HepG2 (cell line): Measurements from ENCODE around the gene EZH1. TPM values are rescaled to one million over a fixed set of nuclear protein-coding genes. Genes with fewer than 3 reads are reported as not detected.

ENCODE experiments used
- ATAC-seq: fragments of 200-7000 bp; cut with Tn5 transposase; 3 replicates; pipeline ENCODE4 v1.9.1; 2020; ENCODE audit warnings: mild to moderate bottlenecking, moderate library complexity
- BruUV-seq: library from RNA; stranded (reverse); fragments of 400-500 nt; replicated peaks from 2 replicates; lab custom pipeline; 2021; lab: Mats Ljungman, UMichigan
- CTCF ChIA-PET: fragments of 300-600 bp; formaldehyde crosslinking; extraction: SDS; loops from one replicate; lab custom pipeline; 2021; ENCODE audit warnings: low total read pairs, inconsistent platforms, low intra/inter-chr PET ratio; lab: Yijun Ruan, JAX
- POLR2A ChIA-PET: fragments of 350-600 bp; sonication (Branson Sonifier 250); formaldehyde crosslinking; loops from one replicate; lab custom pipeline; 2020; ENCODE audit warnings: antibody characterized with exemption, inconsistent platforms; lab: Yijun Ruan, JAX
- DNase-seq: peaks from one replicate; pipeline ENCODE4 v3.0.0-alpha.2; 2015; ENCODE audit warnings: low spot score
- FAIRE-seq: peaks from 3 replicates; lab custom pipeline; 2011; peaks lifted over from hg19 to GRCh38; lab: Jason Lieb, UNC
- H2AFZ ChIP-seq: one replicate; pipeline ENCODE4 v1.6.1; 2011; ENCODE audit warnings: low read length, inconsistent platforms
- H3K27ac ChIP-seq: fragments of 300-600 bp; 3 replicates; pipeline ENCODE4 v1.8.0; 2011; ENCODE audit warnings: mixed run types, mild to moderate bottlenecking, mixed read lengths, low read length, inconsistent platforms; ENCODE audit not compliant: insufficient read depth; ENCODE audit errors: extremely low read length
- H3K27me3 ChIP-seq, 2 experiments: fragments of 200-600 bp in 1 of 2; 2 replicates in 1 of 2; 3 replicates in 1 of 2; pipeline versions ENCODE4 v1.6.0 to v1.8.0; 2011; ENCODE audit warnings: low read length in 2 of 2, mild to moderate bottlenecking in 2 of 2, moderate library complexity in 2 of 2, inconsistent platforms in 1 of 2; ENCODE audit not compliant: insufficient read depth in 2 of 2, control insufficient read depth in 1 of 2
- H3K36me3 ChIP-seq, 2 experiments: fragments of 200-600 bp in 1 of 2; replicated peaks in 1 of 2; 2 replicates in 1 of 2; 3 replicates in 1 of 2; pipeline versions ENCODE4 v1.5.1 to v1.8.0; 2011; ENCODE audit warnings: low read length in 2 of 2, inconsistent platforms in 1 of 2; ENCODE audit not compliant: insufficient read depth in 2 of 2, control insufficient read depth in 1 of 2
- H3K4me1 ChIP-seq: 2 replicates; pipeline ENCODE4 v1.5.1; 2012; ENCODE audit warnings: low read length, inconsistent platforms; ENCODE audit not compliant: insufficient read depth
- H3K4me2 ChIP-seq: 2 replicates; pipeline ENCODE4 v1.6.0; 2011; ENCODE audit warnings: low read depth, low read length, inconsistent platforms
- H3K4me3 ChIP-seq, 3 experiments: fragments of 200-600 bp in 1 of 3; sonication (generic), shearing (Covaris generic) in 1 of 3; replicated peaks in 1 of 3; 2 replicates each; pipeline ENCODE4 v1.5.1; 2011 to 2016; ENCODE audit warnings: low read length in 3 of 3, inconsistent platforms in 2 of 3, low read depth in 2 of 3, mild to moderate bottlenecking in 2 of 3, control low read depth in 1 of 3, mixed read lengths in 1 of 3; ENCODE audit not compliant: insufficient read depth in 1 of 3
- H3K79me2 ChIP-seq: one replicate; pipeline ENCODE4 v1.6.1; 2011; ENCODE audit warnings: low read length, inconsistent platforms; ENCODE audit not compliant: insufficient read depth
- H3K9ac ChIP-seq: 2 replicates; pipeline ENCODE4 v1.6.0; 2011; ENCODE audit warnings: mild to moderate bottlenecking, low read depth, low read length, inconsistent platforms; ENCODE audit not compliant: insufficient read depth
- H3K9me3 ChIP-seq: 2 replicates; pipeline ENCODE4 v1.5.1; 2012; ENCODE audit warnings: mild to moderate bottlenecking, low read length
- H4K20me1 ChIP-seq: 2 replicates; pipeline ENCODE4 v1.6.0; 2011; ENCODE audit warnings: inconsistent platforms, mild to moderate bottlenecking, low read length, moderate library complexity; ENCODE audit not compliant: insufficient read depth
- FOXP1 ChIP-seq, 2 experiments: fragments of 450-650 bp in 1 of 2; IDR thresholded peaks; 2 replicates each; pipeline ENCODE4 v1.6.1; 2017 to 2018; ENCODE audit warnings: antibody characterized with exemption in 1 of 2
- JUN ChIP-seq: sonication (generic); formaldehyde crosslinking; IDR thresholded peaks from 2 replicates; pipeline ENCODE4 v1.4.0; 2020; ENCODE audit warnings: mild to moderate bottlenecking, missing genetic modification reagents
- KLF6 ChIP-seq: IDR thresholded peaks from 2 replicates; pipeline ENCODE4 v1.8.0; 2016; ENCODE audit warnings: missing biosample characterization, missing genetic modification reagents
- MAFG ChIP-seq: sonication (generic); formaldehyde crosslinking; IDR thresholded peaks from 2 replicates; pipeline ENCODE4 v1.5.1; 2020; ENCODE audit warnings: mild to moderate bottlenecking, missing genetic modification reagents
- NFIC ChIP-seq: IDR thresholded peaks from 2 replicates; pipeline ENCODE4 v1.6.1; 2012; ENCODE audit warnings: mild to moderate bottlenecking, low read length, inconsistent platforms
- PHF5A ChIP-seq: IDR thresholded peaks from one replicate; pipeline ENCODE4 v1.6.1; 2018; ENCODE audit warnings: low read depth, missing genetic modification reagents; ENCODE audit not compliant: unreplicated experiment
- RXRA ChIP-seq: sonication (generic); formaldehyde crosslinking; IDR thresholded peaks from 2 replicates; pipeline ENCODE4 v1.5.1; 2020; ENCODE audit warnings: missing genetic modification reagents
- SMARCC2 ChIP-seq: fragments of 450-650 bp; IDR thresholded peaks from 2 replicates; pipeline ENCODE4 v1.6.1; 2017; ENCODE audit warnings: antibody characterized with exemption, mild to moderate bottlenecking
- SNAPC2 ChIP-seq: sonication (generic); formaldehyde crosslinking; IDR thresholded peaks from 2 replicates; pipeline ENCODE4 v1.8.1; 2022; ENCODE audit warnings: mild to moderate bottlenecking, missing genetic modification reagents
- SOX6 ChIP-seq, 2 experiments: fragments of 450-650 bp in 1 of 2; sonication (generic) in 1 of 2; formaldehyde crosslinking in 1 of 2; IDR thresholded peaks; 2 replicates each; pipeline versions ENCODE4 v1.4.0 to v1.6.1; 2017 to 2020; ENCODE audit warnings: antibody characterized with exemption in 1 of 2, mild to moderate bottlenecking in 1 of 2, missing genetic modification reagents in 1 of 2
- TFDP2 ChIP-seq: sonication (generic); formaldehyde crosslinking; IDR thresholded peaks from 2 replicates; pipeline ENCODE4 v1.4.0; 2020; ENCODE audit warnings: missing genetic modification reagents
- ZBTB37 ChIP-seq: sonication (generic); formaldehyde crosslinking; IDR thresholded peaks from 2 replicates; pipeline ENCODE4 v1.4.0; 2020; ENCODE audit warnings: mild to moderate bottlenecking, missing genetic modification reagents
- ZNF263 ChIP-seq: sonication (generic); formaldehyde crosslinking; IDR thresholded peaks from 2 replicates; pipeline ENCODE4 v1.4.0; 2020; ENCODE audit warnings: missing genetic modification reagents
- ZNF280D ChIP-seq: sonication (generic); formaldehyde crosslinking; IDR thresholded peaks from 2 replicates; pipeline ENCODE4 v1.5.1; 2020; ENCODE audit warnings: mild to moderate bottlenecking, missing genetic modification reagents
- ZNF331 ChIP-seq: sonication (generic); formaldehyde crosslinking; IDR thresholded peaks from 2 replicates; pipeline ENCODE4 v1.4.0; 2020; ENCODE audit warnings: missing genetic modification reagents
- ZNF414 ChIP-seq: sonication (generic); formaldehyde crosslinking; IDR thresholded peaks from 2 replicates; pipeline ENCODE4 v1.5.0; 2020; ENCODE audit warnings: missing genetic modification reagents
- ZNF430 ChIP-seq: sonication (generic); formaldehyde crosslinking; IDR thresholded peaks from 2 replicates; pipeline ENCODE4 v1.9.0; 2021; ENCODE audit warnings: mild to moderate bottlenecking, missing genetic modification reagents
- ZNF569 ChIP-seq: sonication (generic); formaldehyde crosslinking; IDR thresholded peaks from 2 replicates; pipeline ENCODE4 v1.5.0; 2020; ENCODE audit warnings: mild to moderate bottlenecking, missing genetic modification reagents, moderate library complexity, borderline replicate concordance
- ZNF709 ChIP-seq: sonication (generic); formaldehyde crosslinking; IDR thresholded peaks from 2 replicates; pipeline ENCODE4 v1.5.0; 2020; ENCODE audit warnings: mild to moderate bottlenecking, missing genetic modification reagents
- ZNF746 ChIP-seq: sonication (generic); formaldehyde crosslinking; IDR thresholded peaks from 2 replicates; pipeline ENCODE4 v1.8.0; 2022; ENCODE audit warnings: mild to moderate bottlenecking, missing genetic modification reagents
- WGBS: methylation state at CpG from one replicate; pipeline ENCODE4 v1.1.6; 2017; ENCODE audit warnings: low lambda C conversion rate; 5-methylcytosine and 5-hydroxymethylcytosine counted together
- in situ Hi-C: cut with HindIII; loops from 2 replicates; pipeline ENCODE4 v1.10.0; 2017; ENCODE audit warnings: low pct_unique_long_range_greater_than_20kb; ENCODE audit not compliant: extremely low pct_ligation_motif_present
- intact Hi-C: fragments of 100-400 bp; cut with micrococcal nuclease; formaldehyde crosslinking; loops from one replicate; pipeline ENCODE4 v1.10.0; 2022; ENCODE audit not compliant: unreplicated experiment
- polyA plus RNA-seq, 8 experiments: library from polyadenylated mRNA; depleted of rRNA in 3 of 8; stranded (reverse) in 7 of 8; unstranded in 1 of 8; fragments of >200 nt; fragmentation: Illumina TruSeq in 4 of 8; extraction: Trizol in 4 of 8; gene quantifications; 2 replicates each; pipeline versions ENCODE4 v1.2.1 to v1.2.3, GENCODE V29; 2011 to 2016; ENCODE audit warnings: low read depth in 4 of 8, missing spikeins in 1 of 8, mixed read lengths in 1 of 8; ENCODE audit not compliant: insufficient read depth in 1 of 8
- total RNA-seq, 5 experiments: library from RNA; depleted of rRNA; stranded (reverse); fragments of >200 nt; fragmentation: Illumina TruSeq; extraction: Trizol; gene quantifications; 2 replicates each; pipeline ENCODE4 v1.2.3, GENCODE V29; 2016; ENCODE audit warnings: low read depth in 1 of 5

Gene EZH1
- total and polyA plus RNA-seq, 2 of the 13 experiments (the other 11 are each of a cell fraction or from before 2014, with no cell fraction given), result 11.6 to 24.0 TPM

GRCh38 chr17:42772945-42773289 is 28.1 kb upstream of the EZH1 start:
- H3K9ac ChIP-seq, result peak overlapping the region; percentile 87
- in situ Hi-C loops (no loop called here), intact Hi-C loops (loop anchor here (1.0 kb wide), 1 partner anchor 51 kb away; the partner anchor contains the start of gene BECN1)
- no peaks in the 10 kb centered on the region for H3K9me3 ChIP-seq
- peak overlapping the region; percentile 93 for H2AFZ ChIP-seq
- ATAC-seq, result no peak
- FAIRE-seq, result no peak
- H3K36me3 ChIP-seq, result peaks cover 0 to 14% of the 10 kb centered on the region in 2 experiments; a peak in 2 of 5 replicates
- no peaks in the 10 kb centered on the region for H4K20me1 ChIP-seq
- peaks cover 49% of the 10 kb centered on the region for H3K4me1 ChIP-seq
- peak overlapping the region; percentile 74 to 96 (median 88) for H3K4me3 ChIP-seq
- H3K27ac ChIP-seq, result peak overlapping the region; percentile 66
- H3K79me2 ChIP-seq, result peaks cover 25% of the 10 kb centered on the region
- H3K4me2 ChIP-seq, result peak overlapping the region; percentile 97
- no peaks in the 10 kb centered on the region; a peak in 1 of 5 replicates for H3K27me3 ChIP-seq
- no peak for DNase-seq
- CTCF ChIA-PET, result no interaction called here
- POLR2A ChIA-PET, result interaction anchor here (0.7 to 3.4 kb wide), 24 partner anchors 9 to 385 kb away, joined by 3 to 53 read pairs (median 6); partner anchors contain the start of genes BECN1, CNTD1, COA3 and EZH1
- 0% methylated on average over 3 of the region's 3 CpGs for WGBS
- BruUV-seq, result TSS peak; percentile 96
- TF ChIP-seq ZNF280D (CRISPR knock-in tag) (no peak), SMARCC2 (no peak), ZNF569 (CRISPR knock-in tag) (peak; percentile 71; the same call in 1 of the 2 replicates), NFIC (0 out of 2 replicates have a peak, but pooled peaks have one; percentile 54), ZNF414 (CRISPR knock-in tag) (no peak), KLF6 (CRISPR knock-in tag) (no peak), SOX6 (IDR thresholded peaks at IDR 0.05) (no peak), SOX6 (CRISPR knock-in tag; IDR thresholded peaks at IDR 0.05) (no peak), RXRA (CRISPR knock-in tag) (no peak), ZNF746 (no peak), FOXP1 (IDR thresholded peaks at IDR 0.05) (no peak), FOXP1 (CRISPR knock-in tag; IDR thresholded peaks at IDR 0.05) (no peak), ZNF331 (CRISPR knock-in tag) (no peak), ZBTB37 (CRISPR knock-in tag) (no peak), TFDP2 (CRISPR knock-in tag) (no peak), PHF5A (no peak), ZNF709 (CRISPR knock-in tag) (no peak), SNAPC2 (no peak), ZNF430 (CRISPR knock-in tag) (no peak), JUN (CRISPR knock-in tag) (no peak), MAFG (CRISPR knock-in tag) (no peak), ZNF263 (CRISPR knock-in tag) (no peak)
